ENCODE results near the gene ASXL1.

ASXL1 gene

DNA sequence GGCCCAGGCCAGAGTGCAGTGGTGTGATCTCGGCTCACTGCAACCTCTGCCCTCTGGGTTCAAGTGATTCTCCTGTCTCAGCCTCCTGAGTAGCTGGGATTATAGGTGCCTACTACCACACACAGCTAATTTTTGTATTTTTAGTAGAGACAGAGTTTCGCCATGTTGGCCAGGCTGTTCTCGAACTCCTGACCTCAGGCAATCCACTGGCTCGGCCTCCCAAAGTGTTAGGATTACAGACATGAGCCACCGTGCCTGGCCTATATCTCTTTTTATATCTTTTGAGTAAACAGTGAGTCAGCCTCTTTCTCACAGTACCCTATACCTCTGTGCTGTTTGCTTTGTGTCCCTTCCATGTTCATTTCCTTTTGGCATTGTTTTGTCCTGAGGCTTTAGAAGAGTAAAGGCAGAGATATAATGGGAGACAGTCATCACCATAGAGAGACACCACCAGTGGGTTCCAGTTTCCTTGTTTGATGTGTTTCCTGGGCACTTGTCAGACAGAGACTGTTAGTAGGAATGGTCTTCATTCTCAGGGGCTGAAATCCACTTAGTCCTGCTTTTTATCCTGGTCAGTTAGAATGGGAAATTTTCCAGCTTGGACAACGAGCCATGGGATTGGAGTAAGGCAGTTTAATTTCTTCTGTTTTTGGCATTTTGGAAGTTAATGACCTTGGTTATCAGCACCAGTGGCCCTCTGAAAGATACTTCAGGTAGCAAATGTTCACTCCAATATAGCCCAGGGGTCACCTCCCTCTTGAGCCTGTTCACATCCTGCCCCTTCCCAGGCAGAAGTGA lies 32.2 kb upstream of the ASXL1 start:
- intact Hi-C loops (cut with DNase I; ENCODE audit: low total_unique reads): no loop called here
- no peak overlapping the region for H3K27ac ChIP-seq

GRCh38 chr20:32326504-32326845 lies 31.7 kb upstream of the ASXL1 start:
- intact Hi-C loops (cut with DNase I; ENCODE audit: low total_unique reads): no loop called here
- Histone ChIP-seq H3K36me3 (peaks cover 30 to 47% (median 37%) of the 10 kb centered on the region in 3 donors), H3K27ac (no peak overlapping the region), H3K27me3 (no peaks in the 10 kb centered on the region), H3K4me3 (no peak overlapping the region), H3K4me1 (no peaks in the 10 kb centered on the region), H3K9me3 (no peaks in the 10 kb centered on the region)
- no peak for DNase-seq
- no peak for TF ChIP-seq CTCF (IDR thresholded peaks at IDR 0.05)

More for the DNA sequence above, 32.2 kb upstream of the ASXL1 start:
- Histone ChIP-seq H3K9me3 (no peaks in the 10 kb centered on the region), H3K27me3 (no peaks in the 10 kb centered on the region), H3K4me1 (no peaks in the 10 kb centered on the region), H3K4me3 (no peak overlapping the region), H3K36me3 (peaks cover 24 to 41% (median 31%) of the 10 kb centered on the region in 3 donors)
- DNase-seq: no peak
- TF ChIP-seq CTCF (IDR thresholded peaks at IDR 0.05): no peak

- Histone ChIP-seq H3K36me3 (peaks cover 35 to 54% (median 44%) of the 10 kb centered on the region in 3 donors), H3K27me3 (no peaks in the 10 kb centered on the region), H3K9me3 (no peaks in the 10 kb centered on the region), H3K4me3 (no peak overlapping the region), H3K27ac (no peak overlapping the region), H3K4me1 (no peaks in the 10 kb centered on the region)
- no peak for DNase-seq
- no peak for TF ChIP-seq CTCF (IDR thresholded peaks at IDR 0.05)
- intact Hi-C loops (cut with DNase I; ENCODE audit: low total_unique reads): no loop called here
These were observed 30.9 kb upstream of the ASXL1 start for GRCh38 chr20:32327087-32327681.

DNA sequence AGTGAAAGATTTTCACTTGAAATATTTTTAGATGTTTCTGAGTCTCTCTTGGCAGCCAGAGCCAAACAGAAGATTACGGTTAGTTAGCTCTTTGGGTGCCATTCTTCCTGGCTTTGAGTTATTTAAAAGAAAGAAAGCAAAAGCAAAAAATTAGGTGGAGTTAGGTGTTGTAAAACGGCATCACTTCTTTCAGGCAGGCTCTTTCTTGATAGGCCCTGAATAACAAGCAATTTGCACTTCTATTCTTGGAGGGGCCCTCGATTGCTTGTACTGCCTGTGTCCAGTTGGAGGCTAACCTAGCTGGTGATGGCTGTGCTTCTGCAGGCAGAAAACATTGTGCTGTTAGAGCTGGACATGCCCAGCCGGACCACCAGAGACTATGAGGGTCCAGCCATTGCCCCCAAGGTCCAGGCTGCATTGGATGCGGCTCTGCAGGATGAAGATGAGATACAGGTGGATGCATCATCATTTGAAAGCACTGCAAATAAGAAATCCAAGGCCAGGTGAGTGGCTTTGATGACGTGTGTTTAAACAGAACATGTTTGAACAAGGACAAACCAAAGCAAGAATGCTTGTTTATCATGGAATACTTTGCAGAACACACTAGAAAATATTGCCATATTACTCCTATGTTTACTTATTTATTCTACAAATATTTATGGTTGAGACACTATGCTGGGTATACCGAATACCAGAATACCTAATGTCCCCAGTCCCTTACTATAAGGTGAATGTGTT lies 28.1 kb upstream of the ASXL1 start:
- Histone ChIP-seq H3K27ac (no peak overlapping the region), H3K9me3 (no peaks in the 10 kb centered on the region), H3K4me1 (no peaks in the 10 kb centered on the region), H3K4me3 (no peak overlapping the region), H3K36me3 (peaks cover 35 to 73% (median 50%) of the 10 kb centered on the region in 3 donors), H3K27me3 (no peaks in the 10 kb centered on the region)
- DNase-seq: no peak
- intact Hi-C loops (cut with DNase I; ENCODE audit: low total_unique reads): loop anchor here (10.0 kb wide), 1 partner anchor 125 kb away; no protein-coding TSS in a partner anchor
- no peak for TF ChIP-seq CTCF (IDR thresholded peaks at IDR 0.05)

DNA sequence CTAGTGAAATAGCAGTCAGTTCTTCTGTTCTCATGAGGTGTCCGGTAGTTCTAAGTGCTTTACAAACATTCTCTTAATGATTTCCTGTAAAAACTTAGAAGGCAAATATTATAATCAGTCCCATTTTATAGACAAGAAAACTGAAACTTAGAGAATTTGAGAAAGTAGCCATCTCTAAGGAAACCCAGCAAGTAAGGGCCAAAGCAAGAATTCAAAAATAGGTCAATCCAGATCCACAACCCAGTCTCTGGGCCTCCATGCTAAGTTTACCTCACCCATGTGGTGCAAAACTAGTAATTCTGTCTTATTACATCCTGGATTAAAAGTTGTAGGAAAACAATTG lies 27.6 kb upstream of the ASXL1 start:
- Histone ChIP-seq H3K9me3 (no peaks in the 10 kb centered on the region), H3K36me3 (peaks cover 35 to 73% (median 50%) of the 10 kb centered on the region in 3 donors), H3K27ac (no peak overlapping the region), H3K4me1 (no peaks in the 10 kb centered on the region), H3K27me3 (no peaks in the 10 kb centered on the region), H3K4me3 (no peak overlapping the region)
- intact Hi-C loops (cut with DNase I; ENCODE audit: low total_unique reads): loop anchor here (10.0 kb wide), 1 partner anchor 124 kb away; no protein-coding TSS in a partner anchor
- DNase-seq: no peak
- TF ChIP-seq CTCF (IDR thresholded peaks at IDR 0.05): no peak

All from tibial artery (tissue), 4 donors.